ENCODE data around the gene MAGOH. TPM values are rescaled to one million over a fixed set of nuclear protein-coding genes. Genes with fewer than 3 reads are reported as not detected.
"Not testable (repeated sequence)": the region's sequence is repeated elsewhere in the genome, so short reads cannot be mapped to it uniquely, and the experiment has no call there.

Gene MAGOH
- total RNA-seq, result 39.3 TPM
- 73.2 TPM for polyA plus RNA-seq

DNA sequence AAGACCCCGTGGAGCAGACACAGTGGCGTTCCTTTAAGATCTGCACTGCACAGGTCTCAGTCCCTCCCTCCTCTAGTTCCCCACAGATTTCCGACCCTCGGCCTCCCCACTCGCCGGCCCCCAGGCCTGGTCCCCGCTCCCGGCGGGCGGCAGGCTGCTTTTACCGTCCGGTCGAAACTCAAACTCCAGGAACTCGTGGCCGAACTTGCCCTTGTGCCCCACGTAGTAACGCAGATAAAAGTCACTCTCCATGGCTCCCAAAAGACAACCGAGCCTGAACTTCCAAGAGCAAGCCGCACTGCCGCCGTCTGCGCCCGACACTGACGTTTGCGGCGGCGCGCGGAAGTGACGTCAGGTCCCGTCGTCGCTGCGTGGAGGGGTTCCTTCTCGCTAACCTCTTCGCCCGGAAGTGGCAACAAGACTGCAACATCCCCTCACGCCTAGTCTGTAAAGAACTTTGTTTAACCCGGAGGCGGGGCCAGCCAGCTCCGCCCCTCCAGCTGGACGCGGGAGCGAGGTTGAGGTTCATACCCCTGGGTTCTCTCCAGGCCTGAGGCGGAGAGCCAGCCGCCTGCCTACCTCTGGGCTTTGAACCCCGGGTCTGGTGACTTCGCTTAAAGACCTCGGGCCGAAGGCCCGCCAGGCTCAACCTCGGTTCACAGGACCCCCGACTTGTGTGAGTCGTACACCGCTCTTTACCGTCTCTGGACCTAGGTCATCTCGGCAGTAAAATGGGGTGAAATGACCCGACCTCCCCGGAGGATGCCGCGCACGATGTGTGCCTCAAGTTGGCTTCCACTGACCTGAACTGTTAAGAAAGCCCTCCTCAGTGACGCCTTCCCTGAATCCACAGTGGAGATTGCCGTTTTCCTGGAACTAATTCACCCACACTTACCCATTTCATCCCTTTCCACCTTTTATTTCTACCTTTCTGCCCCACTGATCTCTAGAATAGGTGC lies at the start of gene MAGOH:
Gene MAGOH, minus strand, starts transcription at position 322 of the 959 bp plus-strand sequence. Its CDS starts 70 bp downstream, at position 252.
- Histone ChIP-seq H3K4me1 (ENCODE audit: insufficient read depth) (no peaks in the 10 kb centered on the region), H3K27ac (ENCODE audit: low read depth) (peak within 1 kb of the TSS; percentile 43), H3K36me3 (ENCODE audit: insufficient read depth) (peaks cover 3% of the 10 kb centered on the region), H3K4me3 (ENCODE audit: low read depth, low read length) (peak within 1 kb of the TSS; percentile 67)
- WGBS, result 3% methylated on average over 64 of the region's 64 CpGs
- peak; percentile 84 for DNase-seq (ENCODE audit: extremely low spot score)

DNA sequence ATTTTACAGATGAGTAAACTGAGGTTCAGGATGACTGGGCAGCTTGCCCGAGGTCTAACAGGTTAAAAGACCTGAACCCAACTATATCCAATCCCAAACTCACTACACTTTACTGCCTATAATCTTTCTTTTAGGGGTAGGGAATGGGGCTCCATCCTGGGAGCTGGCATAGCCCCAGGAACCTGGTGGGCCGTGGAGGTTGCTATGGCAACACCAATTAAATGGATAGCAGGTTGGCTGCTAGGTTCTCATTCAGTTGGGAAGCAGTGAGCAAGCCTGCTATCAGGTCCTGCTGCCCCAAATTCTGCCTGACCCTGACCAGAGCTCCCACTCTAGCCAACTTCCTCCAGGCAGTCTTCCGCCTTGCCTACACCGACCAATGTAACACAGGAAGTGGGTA lies 48.6 kb upstream of the MAGOH start:
- 82% methylated on average over 4 of the region's 4 CpGs for WGBS
- H3K27ac ChIP-seq (ENCODE audit: low read depth), result no peak overlapping the region
- no peak for DNase-seq (ENCODE audit: extremely low spot score)
- H3K36me3 ChIP-seq (ENCODE audit: insufficient read depth), result no peaks in the 10 kb centered on the region
- no peak overlapping the region for H3K4me3 ChIP-seq (ENCODE audit: low read depth, low read length)
- no peaks in the 10 kb centered on the region for H3K4me1 ChIP-seq (ENCODE audit: insufficient read depth)

DNA sequence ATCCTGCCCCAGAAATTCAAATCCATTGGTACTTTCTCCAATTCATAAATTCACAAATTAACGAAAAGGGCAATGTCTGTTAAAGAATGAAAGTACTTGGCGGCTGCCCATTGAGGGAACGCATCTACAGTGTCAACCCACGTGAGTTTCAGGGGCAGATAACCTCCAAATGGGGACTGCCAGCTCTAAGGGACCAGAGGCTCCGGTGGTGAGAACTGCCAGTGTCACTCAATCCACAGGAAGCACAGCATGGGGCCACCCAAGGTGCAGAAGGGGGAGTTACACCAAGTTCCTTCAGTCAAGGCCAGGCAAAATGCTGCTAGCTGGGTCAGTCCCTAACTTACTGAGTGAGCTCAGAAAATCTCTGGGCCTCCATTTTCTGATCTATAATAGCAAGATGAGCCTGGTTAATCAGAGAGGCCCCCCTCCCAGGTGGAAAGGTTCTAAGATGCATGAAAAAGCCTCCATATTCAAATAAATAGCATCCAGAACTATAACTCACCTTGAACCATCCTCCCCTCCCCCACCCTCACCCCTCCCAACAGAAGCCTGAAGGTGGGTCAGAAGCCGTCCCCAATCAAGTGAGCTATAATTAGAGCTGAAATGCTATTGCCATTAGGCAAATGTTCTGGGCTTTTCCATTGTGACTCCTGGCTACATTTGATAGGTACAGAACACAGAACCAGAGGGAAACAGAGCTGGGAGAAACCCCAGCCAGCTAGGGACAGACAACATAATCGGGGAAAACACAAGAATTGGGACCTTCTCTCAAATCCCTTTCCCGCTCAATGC lies 47.8 kb upstream of the MAGOH start:
- no peak overlapping the region for H3K27ac ChIP-seq (ENCODE audit: low read depth)
- H3K4me1 ChIP-seq (ENCODE audit: insufficient read depth), result no peaks in the 10 kb centered on the region
- no peak for DNase-seq (ENCODE audit: extremely low spot score)
- WGBS, result 83% methylated on average over 8 of the region's 8 CpGs
- H3K4me3 ChIP-seq (ENCODE audit: low read depth, low read length), result no peak overlapping the region
- no peaks in the 10 kb centered on the region for H3K36me3 ChIP-seq (ENCODE audit: insufficient read depth)

DNA sequence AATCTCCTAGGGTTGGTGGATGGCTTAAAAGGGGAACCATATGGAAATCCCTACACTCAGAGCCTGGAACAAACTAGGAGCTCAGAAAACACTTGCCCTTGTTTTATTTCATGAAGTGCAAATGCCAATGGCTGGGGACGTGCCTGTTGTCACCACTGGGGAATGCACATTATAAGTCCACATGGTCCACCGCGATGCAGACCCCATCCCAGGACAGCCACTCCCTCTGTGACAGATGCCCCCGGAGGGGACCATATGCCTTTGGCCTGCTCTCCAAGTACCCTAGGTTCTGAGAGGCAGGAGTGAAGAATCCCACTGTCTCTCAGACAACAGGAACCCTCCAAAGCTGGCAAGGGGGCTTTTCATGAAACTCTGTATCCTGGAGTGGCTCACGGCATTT lies 47.2 kb upstream of the MAGOH start:
- H3K27ac ChIP-seq (ENCODE audit: low read depth), result no peak overlapping the region
- H3K4me3 ChIP-seq (ENCODE audit: low read depth, low read length), result no peak overlapping the region
- H3K4me1 ChIP-seq (ENCODE audit: insufficient read depth), result no peaks in the 10 kb centered on the region
- WGBS, result 84% methylated on average over 5 of the region's 5 CpGs
- no peaks in the 10 kb centered on the region for H3K36me3 ChIP-seq (ENCODE audit: insufficient read depth)
- DNase-seq (ENCODE audit: extremely low spot score), result no peak

DNA sequence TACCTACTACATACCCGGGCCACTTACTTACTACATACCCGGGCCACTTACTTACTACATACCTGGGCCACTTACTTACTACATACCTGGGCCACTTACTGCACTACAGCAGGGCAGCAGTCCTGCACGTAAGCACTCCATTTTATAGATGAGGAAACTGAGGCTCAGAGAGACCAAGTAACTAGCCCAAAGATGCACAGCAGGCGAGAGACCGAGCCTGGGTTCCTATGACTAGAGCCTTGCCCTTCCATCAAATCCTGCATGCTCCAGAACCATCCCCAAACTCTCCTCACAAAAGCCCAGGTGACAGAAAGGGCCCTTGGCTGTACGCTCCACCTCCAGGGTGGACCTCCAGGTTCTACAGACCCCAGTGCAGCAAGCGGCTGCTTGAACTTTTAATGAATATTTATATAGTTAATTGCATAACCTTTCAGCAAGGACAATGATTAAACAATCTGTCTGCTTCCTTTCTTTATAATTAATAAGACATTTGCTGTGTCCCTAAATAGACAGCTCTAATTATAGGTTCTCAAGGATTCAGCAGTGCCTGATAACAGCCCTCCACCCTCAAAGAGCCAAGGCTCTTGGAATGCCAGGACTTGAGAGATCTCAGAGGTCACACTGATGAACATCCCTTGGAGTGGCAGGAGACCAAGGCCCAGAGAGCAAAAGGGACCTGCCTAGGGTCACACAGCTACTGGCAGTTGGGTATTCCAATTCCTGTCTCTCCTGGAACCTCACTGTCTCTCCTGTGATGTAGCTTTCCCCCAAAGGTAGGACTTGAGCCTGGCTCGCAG lies 46.1 kb upstream of the MAGOH start:
- H3K4me3 ChIP-seq (ENCODE audit: low read depth, low read length), result no peak overlapping the region
- no peak for DNase-seq (ENCODE audit: extremely low spot score)
- no peaks in the 10 kb centered on the region for H3K36me3 ChIP-seq (ENCODE audit: insufficient read depth)
- 98% methylated on average over 8 of the region's 8 CpGs for WGBS
- H3K4me1 ChIP-seq (ENCODE audit: insufficient read depth), result no peaks in the 10 kb centered on the region
- H3K27ac ChIP-seq (ENCODE audit: low read depth), result no peak overlapping the region

DNA sequence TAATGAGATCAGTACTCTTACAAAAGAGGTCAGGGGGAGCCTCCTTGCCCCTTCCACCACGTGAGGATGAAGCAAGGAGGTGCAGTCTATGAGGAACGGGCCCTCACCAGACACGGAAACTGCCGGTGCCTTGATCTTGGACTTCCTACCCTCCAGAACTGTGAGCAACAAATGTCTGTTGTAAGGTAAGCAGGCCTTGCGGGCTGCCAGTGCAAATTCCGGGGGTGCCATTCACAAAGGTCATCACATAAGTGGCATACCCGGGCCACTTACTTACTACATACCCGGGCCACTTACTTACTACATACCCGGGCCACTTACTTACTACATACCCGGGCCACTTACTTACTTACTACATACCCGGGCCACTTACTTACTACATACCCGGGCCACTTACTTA lies 44.8 kb upstream of the MAGOH start:
- H3K4me3 ChIP-seq (ENCODE audit: low read depth, low read length); H3K4me1 ChIP-seq (ENCODE audit: insufficient read depth); H3K27ac ChIP-seq (ENCODE audit: low read depth); DNase-seq (ENCODE audit: extremely low spot score); H3K36me3 ChIP-seq (ENCODE audit: insufficient read depth): not testable (repeated sequence)
- 97% methylated on average over 12 of the region's 12 CpGs for WGBS

DNA sequence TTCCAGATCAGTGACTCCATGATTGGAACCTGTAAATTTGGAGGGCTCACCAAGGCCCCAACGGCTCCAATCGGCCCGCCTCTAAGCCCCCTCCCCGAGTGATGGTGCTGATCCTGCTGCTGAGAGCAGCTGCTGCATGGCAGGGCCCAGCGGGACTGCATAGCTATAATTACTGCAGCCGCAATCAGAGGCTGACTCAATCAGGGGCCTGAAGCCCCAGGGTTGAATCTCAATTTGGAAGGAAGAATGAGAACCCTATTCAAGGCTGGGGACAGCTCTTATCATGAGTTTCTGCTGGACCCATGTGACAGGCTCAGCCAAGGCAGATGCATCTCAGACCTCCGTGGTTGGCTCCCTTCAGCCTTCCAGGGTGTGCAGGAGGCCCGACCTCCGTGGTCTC lies 42.8 kb upstream of the MAGOH start:
- H3K4me3 ChIP-seq (ENCODE audit: low read depth, low read length), result no peak overlapping the region
- no peaks in the 10 kb centered on the region for H3K36me3 ChIP-seq (ENCODE audit: insufficient read depth)
- no peak overlapping the region for H3K27ac ChIP-seq (ENCODE audit: low read depth)
- no peak for DNase-seq (ENCODE audit: extremely low spot score)
- H3K4me1 ChIP-seq (ENCODE audit: insufficient read depth), result no peaks in the 10 kb centered on the region
- WGBS, result 81% methylated on average over 9 of the region's 9 CpGs

DNA sequence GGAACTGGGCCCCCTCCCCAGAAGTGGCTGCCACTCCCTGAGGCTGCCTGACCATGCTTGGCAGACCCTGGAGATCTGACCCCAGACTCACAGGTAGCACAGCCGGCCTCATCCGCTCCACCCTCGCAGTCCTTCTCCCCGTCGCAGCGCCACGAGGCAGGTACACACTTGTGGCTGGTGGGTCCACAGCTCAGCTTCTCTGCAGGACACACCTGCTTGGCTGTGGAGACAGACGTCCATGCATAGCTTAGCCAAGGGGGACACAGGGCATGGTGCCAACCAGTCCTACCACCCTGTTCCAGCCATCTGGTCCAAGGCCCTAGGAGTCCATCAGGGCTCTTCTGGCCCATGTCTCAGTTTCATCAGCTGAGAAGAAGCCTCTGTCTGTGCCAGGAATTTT lies 42.2 kb upstream of the MAGOH start:
- Histone ChIP-seq H3K36me3 (ENCODE audit: insufficient read depth) (no peaks in the 10 kb centered on the region), H3K4me1 (ENCODE audit: insufficient read depth) (no peaks in the 10 kb centered on the region), H3K27ac (ENCODE audit: low read depth) (no peak overlapping the region), H3K4me3 (ENCODE audit: low read depth, low read length) (no peak overlapping the region)
- DNase-seq (ENCODE audit: extremely low spot score), result no peak
- 92% methylated on average over 8 of the region's 8 CpGs for WGBS

DNA sequence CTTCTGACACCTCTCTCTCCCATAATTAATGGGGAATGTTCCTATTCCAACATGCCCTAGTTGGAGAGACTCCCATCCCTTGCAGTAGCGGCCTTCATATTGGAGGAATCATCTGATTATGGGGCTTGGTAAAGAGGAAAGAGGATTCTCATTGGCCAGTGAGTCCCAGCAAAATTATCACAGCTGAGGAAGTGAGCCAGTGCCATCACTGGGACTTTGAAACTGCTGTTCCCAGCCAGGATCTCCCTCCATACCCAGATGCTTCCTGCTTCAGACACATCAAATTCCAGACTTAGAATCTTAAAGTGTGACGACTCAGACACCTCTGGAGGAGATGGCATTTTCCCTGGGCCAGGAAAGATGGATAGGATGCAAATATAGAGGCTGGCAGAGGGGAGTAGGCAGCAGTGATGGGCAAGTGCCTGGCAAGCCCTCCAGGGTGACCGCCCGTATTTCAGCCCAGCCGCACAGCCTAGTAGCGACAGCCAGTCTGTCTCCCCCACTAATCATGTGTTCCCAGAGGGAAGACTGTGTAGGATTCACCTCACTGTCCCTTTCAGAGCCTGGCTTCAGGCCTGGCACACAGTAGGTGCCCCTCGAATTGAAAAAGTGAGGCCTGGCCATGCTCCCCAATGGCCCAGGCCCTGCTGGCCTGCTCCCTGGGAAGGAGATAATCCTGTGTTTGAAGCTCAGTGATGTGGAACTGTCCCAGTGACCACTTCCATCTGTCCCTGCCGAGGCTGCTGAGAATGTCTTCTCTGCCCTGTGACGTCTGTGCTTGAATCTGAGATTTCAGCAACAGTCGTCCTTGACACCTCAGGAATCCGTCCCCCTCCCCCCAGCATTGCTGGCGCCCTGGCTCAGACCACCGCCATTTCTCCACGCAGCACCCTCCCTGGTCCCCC lies 41.2 kb upstream of the MAGOH start:
- no peaks in the 10 kb centered on the region for H3K4me1 ChIP-seq (ENCODE audit: insufficient read depth)
- H3K4me3 ChIP-seq (ENCODE audit: low read depth, low read length), result no peak overlapping the region
- H3K27ac ChIP-seq (ENCODE audit: low read depth), result no peak overlapping the region
- WGBS, result 87% methylated on average over 14 of the region's 14 CpGs
- no peak for DNase-seq (ENCODE audit: extremely low spot score)
- no peaks in the 10 kb centered on the region for H3K36me3 ChIP-seq (ENCODE audit: insufficient read depth)

DNA sequence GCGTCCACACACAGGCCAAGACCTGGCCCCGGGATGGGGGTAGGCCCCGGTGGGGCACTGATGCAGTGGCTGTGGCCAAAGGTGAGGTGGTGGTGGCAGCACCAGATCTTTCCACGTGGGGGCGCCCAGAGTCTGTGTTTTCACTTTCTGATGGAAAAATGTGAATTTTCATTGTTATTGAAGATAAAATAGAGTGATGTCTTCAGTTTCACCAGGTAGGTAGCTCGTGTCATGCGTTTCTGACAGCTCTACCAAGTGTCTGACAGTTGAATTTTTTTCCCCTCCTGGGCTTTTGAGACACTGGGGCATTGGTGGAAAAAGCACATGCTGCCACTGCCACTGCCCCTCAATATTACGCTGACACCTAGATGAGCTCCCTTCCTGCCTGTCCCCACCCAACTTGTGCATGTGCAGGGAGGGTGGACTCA lies 40.0 kb upstream of the MAGOH start:
- WGBS, result 19% methylated on average over 8 of the region's 8 CpGs

DNA sequence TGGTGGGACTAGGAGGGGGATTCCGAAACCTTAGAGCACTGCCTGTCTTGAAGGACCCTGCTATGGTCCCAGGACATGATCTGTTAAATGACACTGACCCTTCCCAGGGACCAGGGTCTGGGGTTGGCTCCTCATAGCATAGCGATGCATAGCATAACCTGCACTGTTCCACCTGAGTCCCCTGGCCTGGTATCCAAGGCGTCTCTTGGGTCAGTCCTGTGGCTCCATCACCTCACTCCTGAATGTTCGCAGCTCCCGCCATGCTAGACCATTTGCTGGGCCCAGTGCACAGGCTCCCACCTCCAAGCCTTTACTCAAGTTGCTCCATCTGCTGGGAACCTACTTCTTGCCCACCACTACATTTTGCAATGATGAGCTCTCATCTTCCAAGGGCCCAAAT lies 39.0 kb upstream of the MAGOH start:
- WGBS, result 97% methylated on average over 5 of the region's 5 CpGs
- Histone ChIP-seq H3K4me3 (ENCODE audit: low read depth, low read length) (no peak overlapping the region), H3K27ac (ENCODE audit: low read depth) (no peak overlapping the region), H3K36me3 (ENCODE audit: insufficient read depth) (no peaks in the 10 kb centered on the region), H3K4me1 (ENCODE audit: insufficient read depth) (no peaks in the 10 kb centered on the region)
- no peak for DNase-seq (ENCODE audit: extremely low spot score)

More for the DNA sequence above, 40.0 kb upstream of the MAGOH start:
- H3K4me3 ChIP-seq (ENCODE audit: low read depth, low read length), result no peak overlapping the region
- no peaks in the 10 kb centered on the region for H3K36me3 ChIP-seq (ENCODE audit: insufficient read depth)
- no peak for DNase-seq (ENCODE audit: extremely low spot score)
- H3K4me1 ChIP-seq (ENCODE audit: insufficient read depth), result no peaks in the 10 kb centered on the region
- no peak overlapping the region for H3K27ac ChIP-seq (ENCODE audit: low read depth)

DNA sequence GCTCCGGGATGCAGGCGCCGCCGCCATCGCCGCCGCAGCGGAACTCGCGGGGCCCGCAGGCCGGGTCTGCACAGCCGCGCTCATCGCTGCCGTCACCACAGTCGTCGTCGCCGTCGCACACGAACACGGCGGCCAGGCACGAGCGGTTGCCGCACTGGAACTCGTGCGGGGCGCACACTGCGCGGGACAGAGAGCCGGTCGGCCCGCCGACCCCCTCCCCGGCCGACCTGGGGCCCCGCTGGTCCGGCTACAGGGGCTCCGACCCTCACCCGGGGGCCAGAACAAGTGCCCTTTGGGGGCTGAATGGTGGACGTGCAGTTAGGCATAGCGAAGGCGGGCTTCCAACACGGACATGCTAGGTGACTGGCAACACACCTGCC lies 38.6 kb upstream of the MAGOH start:
- no peak overlapping the region for H3K4me3 ChIP-seq (ENCODE audit: low read depth, low read length)
- H3K36me3 ChIP-seq (ENCODE audit: insufficient read depth), result no peaks in the 10 kb centered on the region
- H3K27ac ChIP-seq (ENCODE audit: low read depth), result no peak overlapping the region
- H3K4me1 ChIP-seq (ENCODE audit: insufficient read depth), result no peaks in the 10 kb centered on the region
- WGBS, result 86% methylated on average over 46 of the region's 46 CpGs
- DNase-seq (ENCODE audit: extremely low spot score), result no peak

Measured in urinary bladder (tissue), 4 donors.